CD4-positive, alpha-beta T cell treated with Interleukin-12 subunit alpha and Interleukin-12 subunit beta, for 1 hour (primary cell): Measurements from ENCODE around the gene DFFA.
A peak's percentile ranks its signal among the peaks of the same experiment; 100 is the strongest.
"Not testable (repeated sequence)": the region's sequence is repeated elsewhere in the genome, so short reads cannot be mapped to it uniquely, and the experiment has no call there.

Source experiments
- DNase-seq: peaks from one replicate; pipeline ENCODE4 v3.0.0-alpha.2; 2020

The DFFA gene, protein sequence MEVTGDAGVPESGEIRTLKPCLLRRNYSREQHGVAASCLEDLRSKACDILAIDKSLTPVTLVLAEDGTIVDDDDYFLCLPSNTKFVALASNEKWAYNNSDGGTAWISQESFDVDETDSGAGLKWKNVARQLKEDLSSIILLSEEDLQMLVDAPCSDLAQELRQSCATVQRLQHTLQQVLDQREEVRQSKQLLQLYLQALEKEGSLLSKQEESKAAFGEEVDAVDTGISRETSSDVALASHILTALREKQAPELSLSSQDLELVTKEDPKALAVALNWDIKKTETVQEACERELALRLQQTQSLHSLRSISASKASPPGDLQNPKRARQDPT

GRCh38 chr1:10472220-10473144, at the start of gene DFFA:
Gene DFFA, minus strand, starts transcription at chr1:10472529. Its CDS starts 71 bp downstream, at chr1:10472458.
- peak; percentile 93 for DNase-seq

- DNase-seq = no peak
These were observed 49.3 kb upstream of the DFFA start for GRCh38 chr1:10521537-10522157.

- no peak for DNase-seq
These were observed 48.6 kb upstream of the DFFA start for GRCh38 chr1:10520952-10521351.

DNA sequence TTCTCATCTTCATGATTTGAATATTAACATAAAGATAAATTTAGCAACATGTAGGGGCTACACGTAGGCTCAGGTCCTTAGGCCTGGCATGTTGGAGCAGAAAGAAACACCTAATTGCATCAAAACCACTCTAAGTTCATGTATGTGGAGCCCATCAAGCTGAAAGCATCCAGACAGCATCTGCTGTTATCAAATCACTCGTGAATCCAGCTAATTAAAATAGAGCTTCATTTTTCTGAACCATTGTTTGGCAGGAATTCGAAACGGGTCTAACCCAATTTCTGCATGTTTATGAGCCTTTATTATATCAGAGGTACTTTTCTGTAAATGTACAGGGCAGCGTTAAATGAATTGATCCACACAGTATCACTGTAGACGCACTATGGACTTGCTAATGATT, 48.2 kb upstream of the DFFA start:
- DNase-seq = no peak

DNA sequence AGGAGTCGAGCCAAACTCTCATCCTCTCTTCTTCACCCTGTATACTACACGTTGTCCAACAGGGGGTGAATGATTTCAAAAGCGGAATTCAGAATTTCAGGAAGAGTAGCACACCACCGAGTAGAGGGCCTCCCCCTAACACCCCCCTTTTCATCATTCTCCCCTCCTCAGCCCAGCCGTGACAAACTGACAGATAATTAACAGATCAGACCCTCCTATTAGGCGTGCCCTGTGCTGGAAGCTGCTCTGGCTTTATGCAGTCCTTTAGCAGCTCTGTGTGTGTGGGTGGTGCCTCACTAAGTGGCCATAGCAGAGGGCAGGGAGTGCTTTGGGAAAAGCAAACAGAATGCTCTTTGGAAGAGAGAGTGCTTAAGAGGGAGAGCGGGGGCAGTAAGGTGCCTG, 46.7 kb upstream of the DFFA start:
- DNase-seq = no peak

- no peak for DNase-seq
These were observed 45.3 kb upstream of the DFFA start for GRCh38 chr1:10517677-10517982.

DNA sequence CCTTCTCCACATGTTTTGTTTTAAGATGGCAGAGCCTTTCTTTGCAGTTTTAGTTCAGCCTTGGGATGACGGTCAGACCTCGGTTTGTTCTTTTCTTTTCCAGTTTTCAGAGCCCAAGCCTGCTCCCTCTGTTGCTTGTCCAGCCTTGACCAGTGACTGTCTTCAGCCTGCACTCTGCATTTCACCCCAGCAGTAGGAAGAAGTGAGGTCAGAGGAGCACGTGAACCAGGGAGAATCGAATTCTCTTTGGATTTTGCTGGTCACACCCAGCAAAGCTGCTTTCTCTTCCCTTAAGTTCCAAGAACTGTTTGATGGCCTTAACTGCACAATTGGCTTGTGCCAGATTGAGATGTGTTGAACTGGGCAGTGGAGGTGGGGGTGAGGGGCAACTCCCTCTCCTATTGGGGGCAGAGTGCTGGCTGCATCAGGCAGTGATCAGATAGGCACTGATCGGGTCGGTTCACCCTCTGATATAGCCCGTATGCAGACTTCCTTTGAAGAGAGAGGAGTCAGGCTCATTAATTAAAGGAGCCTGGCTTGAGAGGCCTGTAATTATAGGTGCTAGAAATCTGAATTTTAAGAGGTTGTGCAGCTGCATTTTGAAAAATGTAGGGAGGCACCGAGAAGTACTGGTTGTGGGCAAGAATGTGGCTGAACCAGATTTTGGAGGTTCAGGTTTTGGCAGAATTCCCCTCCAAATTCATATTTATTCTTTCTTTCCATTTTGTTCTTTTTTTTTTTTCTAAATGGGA, 44.8 kb upstream of the DFFA start:
- DNase-seq = no peak

GRCh38 chr1:10515976-10516750, 43.8 kb upstream of the DFFA start:
- DNase-seq = no peak

DNA sequence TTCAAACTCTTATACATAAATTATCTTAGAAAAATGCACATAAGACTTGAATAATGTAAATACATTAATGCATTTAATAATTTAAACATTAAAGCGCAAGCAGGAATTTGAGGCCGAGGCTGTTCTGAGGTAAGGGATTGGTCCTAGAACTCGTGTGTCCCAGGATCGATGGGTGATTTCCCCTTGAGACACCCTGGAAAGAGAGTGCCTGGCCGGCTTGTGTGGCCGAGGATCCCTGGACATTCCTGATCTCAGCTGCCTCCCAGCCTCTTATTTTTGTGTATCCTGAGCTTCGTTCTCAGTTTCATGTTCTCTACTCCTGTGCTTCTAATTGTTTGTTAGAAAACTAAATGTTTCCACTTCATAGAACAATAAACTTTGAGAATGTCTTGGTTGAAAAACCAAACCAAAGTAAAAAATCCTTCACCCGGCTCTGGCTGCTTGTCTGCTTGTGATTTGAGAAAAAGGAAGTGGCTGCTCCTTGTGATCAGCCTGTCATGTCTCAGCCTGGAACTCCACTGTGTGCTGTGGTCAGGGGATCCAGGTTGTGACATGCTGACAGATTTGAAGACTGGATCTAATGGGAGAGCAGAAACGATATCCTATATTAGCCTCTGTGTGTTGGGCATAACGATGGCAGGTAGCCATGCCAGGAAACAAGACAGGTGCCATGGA, 43.1 kb upstream of the DFFA start:
- DNase-seq = no peak

GRCh38 chr1:10514490-10515235, 42.3 kb upstream of the DFFA start:
- DNase-seq = peak; percentile 54

DNA sequence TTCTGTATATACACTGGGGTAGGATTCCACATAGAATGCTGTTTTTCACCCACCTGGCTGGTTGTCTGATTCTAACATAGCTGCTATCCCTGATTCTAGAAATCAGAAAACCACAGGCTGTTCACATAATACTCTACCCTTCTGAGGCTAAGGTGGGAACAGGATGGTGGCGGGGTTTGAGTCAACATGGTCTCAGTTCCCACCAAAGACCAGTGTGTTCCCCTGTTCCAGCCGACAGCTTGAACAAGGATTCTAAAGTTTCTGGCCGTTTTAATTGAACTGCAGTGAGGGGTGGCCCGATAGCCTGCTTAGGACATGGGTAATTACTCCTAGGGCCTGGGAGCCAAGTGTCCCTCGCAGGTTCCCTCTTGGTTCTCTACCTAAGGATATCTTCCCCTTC, 40.9 kb upstream of the DFFA start:
- no peak for DNase-seq

DNA sequence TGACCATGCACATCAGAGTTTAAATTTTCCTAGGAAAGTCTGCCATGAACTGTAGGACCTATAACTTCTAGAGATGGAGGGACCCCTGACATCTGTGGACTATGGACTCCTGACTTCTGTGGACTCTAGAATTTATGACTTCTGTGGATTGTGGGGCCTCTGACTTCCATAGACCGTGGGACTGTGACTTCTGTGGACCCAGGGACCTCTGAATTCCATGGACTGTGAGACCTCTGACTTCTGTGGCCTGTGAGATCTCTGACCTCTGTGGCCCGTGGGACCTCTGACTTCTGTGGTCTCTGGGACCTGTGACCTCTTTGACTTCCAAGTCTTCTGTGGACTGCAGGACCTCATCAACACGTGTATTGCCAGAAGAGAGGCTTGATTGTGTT, 39.2 kb upstream of the DFFA start:
- no peak for DNase-seq

DNA sequence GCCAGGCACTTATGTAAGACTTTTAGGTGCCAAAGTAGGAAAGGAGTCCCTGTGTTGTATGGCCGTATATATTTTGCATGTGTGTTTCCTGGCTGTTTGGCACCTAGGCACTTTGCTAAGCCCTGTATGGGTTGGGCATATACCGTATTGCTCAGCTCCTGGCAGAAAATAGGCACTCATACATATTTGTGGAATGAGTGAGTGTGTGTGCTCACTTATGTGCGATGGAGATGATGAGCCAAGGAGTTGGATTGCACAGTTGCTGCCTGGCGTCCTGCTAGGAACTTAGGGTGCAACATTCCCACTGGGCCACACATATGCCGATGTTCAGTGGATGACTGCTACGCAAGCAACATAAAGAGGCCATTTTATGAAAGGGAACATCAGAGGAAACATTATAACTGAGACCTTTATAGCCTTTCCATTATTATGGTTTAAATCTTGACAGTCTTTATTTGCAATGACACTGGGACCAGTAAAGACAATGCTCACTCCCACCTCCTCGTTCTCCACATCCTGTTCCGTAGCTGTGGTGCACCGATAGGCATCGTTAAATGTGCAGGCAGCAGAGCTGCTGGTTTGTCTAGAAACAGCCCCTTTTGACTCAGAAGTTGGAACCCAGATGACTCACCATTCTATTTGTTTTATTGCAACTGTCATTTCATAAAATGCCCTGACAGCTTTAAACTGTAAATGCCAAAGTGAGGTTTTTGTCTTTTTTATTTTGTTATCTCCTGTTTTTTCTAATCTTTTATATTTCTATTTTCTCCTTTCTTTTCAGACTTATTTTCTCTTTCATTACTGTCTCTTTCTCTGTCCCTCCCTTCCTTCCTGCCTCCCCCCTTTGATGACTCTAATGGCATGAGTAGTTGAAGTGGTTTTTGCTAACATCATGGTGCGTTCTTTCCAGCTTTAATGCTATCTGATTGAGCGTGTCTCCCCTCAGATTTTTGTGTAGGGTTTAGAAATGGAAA, 38.5 kb upstream of the DFFA start:
- peak; percentile 80 for DNase-seq

- no peak for DNase-seq
These were observed 37.6 kb upstream of the DFFA start for GRCh38 chr1:10509809-10510509.

DNA sequence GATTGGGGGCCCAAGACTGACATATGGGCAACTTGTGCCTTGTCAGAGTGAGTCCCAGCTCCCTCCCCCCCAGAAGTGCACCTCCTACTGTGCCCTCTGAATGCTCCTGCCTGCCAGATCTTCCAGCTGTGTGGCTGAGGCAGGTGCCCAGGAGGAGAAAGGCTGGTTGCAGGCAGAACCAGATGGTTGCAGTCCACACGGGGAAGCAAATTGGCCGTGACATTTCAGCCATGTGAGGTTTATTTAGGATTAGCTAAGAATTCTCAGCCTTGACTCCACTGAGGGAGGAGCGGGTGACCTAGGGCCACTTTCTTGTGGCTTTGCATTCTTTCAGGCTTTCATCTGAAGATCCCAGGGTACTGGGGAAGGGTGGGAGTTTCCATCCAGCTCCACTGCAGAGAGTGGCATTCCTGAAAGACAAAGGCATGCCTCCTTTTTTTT, 36.2 kb upstream of the DFFA start:
- no peak for DNase-seq

GRCh38 chr1:10507111-10507879, 35.0 kb upstream of the DFFA start:
- peak; percentile 71 for DNase-seq

DNA sequence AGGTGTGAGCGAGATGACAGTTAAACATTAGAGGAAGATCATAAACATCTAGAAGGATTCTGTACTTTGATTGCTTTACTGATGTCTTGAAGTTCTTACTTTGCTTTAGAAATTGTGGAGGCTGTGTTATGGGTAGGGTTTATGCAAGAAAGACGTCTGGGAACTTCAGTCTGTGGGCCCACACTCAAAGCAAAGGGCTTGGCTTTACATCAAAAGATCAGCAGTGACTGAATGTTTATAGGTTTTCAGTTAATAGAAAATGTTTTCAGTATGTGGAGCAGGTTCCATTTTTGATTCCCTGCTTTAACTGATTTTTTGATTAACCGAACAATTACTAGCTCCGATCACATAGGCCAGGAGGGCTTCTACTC, 34.3 kb upstream of the DFFA start:
- DNase-seq = no peak

GRCh38 chr1:10506046-10506676, 33.8 kb upstream of the DFFA start:
- DNase-seq = not testable (repeated sequence)
